Glomerular visceral epithelial cell (primary cell): ENCODE data around the gene WNT2B.

Experiments used
- DNase-seq: peaks from one replicate; pipeline ENCODE4 v3.0.0-alpha.2; 2016; ENCODE audit errors: extremely low spot score

Gene WNT2B

DNA sequence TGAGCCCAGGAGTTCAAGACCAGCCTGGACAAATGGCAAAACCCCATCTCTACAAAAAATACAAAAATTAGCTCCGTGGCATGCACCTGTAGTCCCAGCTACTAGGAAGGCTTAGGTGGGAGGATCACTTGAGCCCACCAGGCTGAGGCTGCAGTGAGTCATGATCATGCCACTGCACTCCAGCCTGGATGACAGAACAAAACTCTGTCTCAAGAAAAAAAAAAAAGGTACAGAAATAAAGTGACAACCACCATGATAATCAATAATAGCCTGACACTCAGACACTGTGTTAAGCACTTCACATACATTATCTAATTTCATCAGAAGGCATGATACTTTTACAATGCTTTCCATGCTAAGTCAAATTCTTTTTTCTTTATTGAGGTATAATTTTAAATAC lies 57.0 kb downstream of the WNT2B start:
- DNase-seq, result no peak

DNA sequence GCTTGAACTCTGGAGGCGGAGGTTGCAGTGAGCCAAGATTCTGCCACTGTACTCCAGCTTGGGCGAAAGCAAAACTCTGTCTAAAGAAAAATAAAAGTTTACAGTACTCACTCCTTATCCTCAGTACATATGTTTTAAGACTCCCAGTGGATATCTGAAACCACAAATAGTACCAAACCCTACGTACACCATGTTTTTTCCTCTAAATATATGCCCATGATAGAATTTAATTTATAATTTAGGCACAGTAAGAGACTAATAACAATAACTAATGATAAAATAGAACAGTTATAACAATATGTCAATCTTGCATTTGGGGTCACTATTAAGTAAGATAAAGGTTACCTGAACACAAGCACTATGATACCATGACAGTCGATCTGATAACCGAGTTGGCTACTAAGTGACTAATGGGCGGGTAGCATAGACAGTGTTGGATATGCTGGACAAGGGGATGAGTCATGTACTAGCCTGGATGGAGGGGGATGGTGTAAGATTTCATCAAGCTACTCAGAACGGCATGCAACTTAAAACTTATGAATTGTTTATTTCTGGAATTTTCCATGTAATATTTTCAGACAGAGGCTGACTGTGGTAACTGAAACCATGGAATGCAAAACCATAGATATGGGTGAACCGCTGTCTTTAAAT lies 66.5 kb downstream of the WNT2B start:
- DNase-seq, result peak; percentile 58

DNA sequence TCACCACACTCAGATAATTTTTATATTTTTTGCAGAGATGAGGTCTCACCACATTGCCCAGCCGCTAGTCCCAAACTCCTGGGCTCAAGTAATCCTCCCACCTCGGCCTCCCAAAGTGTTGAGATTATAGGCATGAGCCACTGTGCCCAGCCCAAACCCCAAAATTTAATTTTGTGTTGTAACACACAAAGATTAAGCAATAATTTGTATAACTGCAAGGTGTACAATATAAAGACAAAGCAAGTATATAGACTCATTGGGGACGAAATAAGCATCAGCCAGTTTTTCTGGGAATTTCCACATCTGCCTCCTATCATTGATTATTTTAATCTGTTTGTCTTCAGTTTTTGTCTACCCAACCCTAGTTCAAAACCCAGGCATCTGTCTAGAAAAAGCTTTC lies 67.5 kb downstream of the WNT2B start:
- no peak for DNase-seq
